AG04449 (cell line): Measurements from ENCODE around the gene USB1.

ENCODE experiments used
- CTCF ChIA-PET: fragments of 350-600 bp; formaldehyde crosslinking; extraction: SDS; loops from one replicate; lab custom pipeline; 2021; ENCODE audit warnings: antibody characterized with exemption; lab: Yijun Ruan, JAX
- POLR2A ChIA-PET: fragments of 400-600, 350-600 bp; formaldehyde crosslinking; extraction: SDS; loops from one replicate; lab custom pipeline; 2020; ENCODE audit warnings: antibody characterized with exemption, inconsistent platforms; lab: Yijun Ruan, JAX
- DNase-seq: peaks from one replicate; pipeline ENCODE4 v3.0.0-alpha.2; 2010; ENCODE audit warnings: low read depth, low spot score
- H3K4me3 ChIP-seq: 2 replicates; pipeline ENCODE4 v1.5.1; 2011; ENCODE audit warnings: low read depth, mild to moderate bottlenecking, control low read depth, low read length
- TF ChIP-seq, protein P1 (sequence below): IDR thresholded peaks from one replicate; pipeline ENCODE4 v1.5.1; 2011; ENCODE audit warnings: mild to moderate bottlenecking, moderate library complexity, low read length, control low read depth, inconsistent platforms; ENCODE audit not compliant: insufficient read depth; ENCODE audit errors: missing control alignments

Gene USB1

DNA sequence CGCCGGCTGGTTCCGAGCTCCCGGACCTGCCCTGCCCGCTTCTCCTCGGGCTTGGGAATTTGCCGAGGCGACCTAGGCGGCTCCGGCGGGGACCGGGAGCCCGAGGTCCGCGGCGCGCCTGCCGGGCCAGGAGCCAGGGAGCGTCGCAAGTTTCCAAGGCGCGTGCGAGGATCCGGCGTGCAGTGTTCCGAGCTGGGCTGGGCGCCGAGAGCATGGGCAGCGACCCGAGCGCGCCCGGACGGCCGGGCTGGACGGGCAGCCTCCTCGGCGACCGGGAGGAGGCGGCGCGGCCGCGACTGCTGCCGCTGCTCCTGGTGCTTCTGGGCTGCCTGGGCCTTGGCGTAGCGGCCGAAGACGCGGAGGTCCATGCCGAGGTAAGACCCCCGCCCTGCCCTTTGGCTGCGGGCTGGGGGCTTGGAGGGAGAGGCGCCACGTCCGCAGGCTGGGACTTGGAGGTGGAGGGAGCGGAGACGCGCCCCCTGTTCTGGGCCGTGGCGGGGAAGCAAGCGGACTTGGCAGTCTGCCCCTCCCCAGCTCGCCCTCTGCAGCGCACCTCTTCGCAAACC is 25.0 kb downstream of the USB1 start:
- peak overlapping the region; percentile 60 for H3K4me3 ChIP-seq
- no peak for DNase-seq
- POLR2A ChIA-PET, result no interaction called here
- CTCF ChIA-PET, result interaction anchor here (0.9 to 5.6 kb wide), 4 partner anchors 7 to 101 kb away, joined by 3 to 22 read pairs (median 4); no protein-coding TSS in a partner anchor
- TF ChIP-seq, protein P1, sequence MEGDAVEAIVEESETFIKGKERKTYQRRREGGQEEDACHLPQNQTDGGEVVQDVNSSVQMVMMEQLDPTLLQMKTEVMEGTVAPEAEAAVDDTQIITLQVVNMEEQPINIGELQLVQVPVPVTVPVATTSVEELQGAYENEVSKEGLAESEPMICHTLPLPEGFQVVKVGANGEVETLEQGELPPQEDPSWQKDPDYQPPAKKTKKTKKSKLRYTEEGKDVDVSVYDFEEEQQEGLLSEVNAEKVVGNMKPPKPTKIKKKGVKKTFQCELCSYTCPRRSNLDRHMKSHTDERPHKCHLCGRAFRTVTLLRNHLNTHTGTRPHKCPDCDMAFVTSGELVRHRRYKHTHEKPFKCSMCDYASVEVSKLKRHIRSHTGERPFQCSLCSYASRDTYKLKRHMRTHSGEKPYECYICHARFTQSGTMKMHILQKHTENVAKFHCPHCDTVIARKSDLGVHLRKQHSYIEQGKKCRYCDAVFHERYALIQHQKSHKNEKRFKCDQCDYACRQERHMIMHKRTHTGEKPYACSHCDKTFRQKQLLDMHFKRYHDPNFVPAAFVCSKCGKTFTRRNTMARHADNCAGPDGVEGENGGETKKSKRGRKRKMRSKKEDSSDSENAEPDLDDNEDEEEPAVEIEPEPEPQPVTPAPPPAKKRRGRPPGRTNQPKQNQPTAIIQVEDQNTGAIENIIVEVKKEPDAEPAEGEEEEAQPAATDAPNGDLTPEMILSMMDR, result no peak

DNA sequence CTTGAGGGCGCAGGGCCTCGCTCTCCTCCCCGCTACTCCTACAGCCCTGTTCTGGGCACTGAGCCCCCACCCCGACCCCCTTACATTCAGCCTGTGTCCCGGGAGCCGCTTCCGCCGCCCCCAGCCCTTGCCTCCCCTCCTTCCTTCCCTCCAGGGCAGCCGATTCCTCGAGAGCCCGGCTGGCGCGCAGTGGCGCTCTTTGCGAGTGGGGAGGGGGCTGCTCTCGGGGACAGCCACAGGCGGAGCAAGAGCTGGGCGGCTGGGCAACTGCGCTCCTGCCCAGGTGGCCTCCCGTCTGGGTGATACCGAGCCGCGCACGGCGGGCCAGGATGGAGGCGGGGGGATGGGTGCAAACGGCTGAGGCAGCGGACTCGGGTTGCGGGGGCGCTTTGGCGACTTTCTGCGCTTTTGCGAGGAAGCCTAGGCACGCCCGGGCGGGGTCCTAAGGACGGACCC is 25.5 kb downstream of the USB1 start:
- no peak for DNase-seq
- TF ChIP-seq, protein P1, result no peak
- POLR2A ChIA-PET, result interaction anchor here (1.3 kb wide), 1 partner anchor 102 kb away, joined by 4 read pairs; the partner anchor contains the start of gene CFAP20
- H3K4me3 ChIP-seq, result peak overlapping the region; percentile 60
- CTCF ChIA-PET, result interaction anchor here (0.9 to 1.8 kb wide), 4 partner anchors 13 to 101 kb away, joined by 3 to 5 read pairs (median 4); no protein-coding TSS in a partner anchor

DNA sequence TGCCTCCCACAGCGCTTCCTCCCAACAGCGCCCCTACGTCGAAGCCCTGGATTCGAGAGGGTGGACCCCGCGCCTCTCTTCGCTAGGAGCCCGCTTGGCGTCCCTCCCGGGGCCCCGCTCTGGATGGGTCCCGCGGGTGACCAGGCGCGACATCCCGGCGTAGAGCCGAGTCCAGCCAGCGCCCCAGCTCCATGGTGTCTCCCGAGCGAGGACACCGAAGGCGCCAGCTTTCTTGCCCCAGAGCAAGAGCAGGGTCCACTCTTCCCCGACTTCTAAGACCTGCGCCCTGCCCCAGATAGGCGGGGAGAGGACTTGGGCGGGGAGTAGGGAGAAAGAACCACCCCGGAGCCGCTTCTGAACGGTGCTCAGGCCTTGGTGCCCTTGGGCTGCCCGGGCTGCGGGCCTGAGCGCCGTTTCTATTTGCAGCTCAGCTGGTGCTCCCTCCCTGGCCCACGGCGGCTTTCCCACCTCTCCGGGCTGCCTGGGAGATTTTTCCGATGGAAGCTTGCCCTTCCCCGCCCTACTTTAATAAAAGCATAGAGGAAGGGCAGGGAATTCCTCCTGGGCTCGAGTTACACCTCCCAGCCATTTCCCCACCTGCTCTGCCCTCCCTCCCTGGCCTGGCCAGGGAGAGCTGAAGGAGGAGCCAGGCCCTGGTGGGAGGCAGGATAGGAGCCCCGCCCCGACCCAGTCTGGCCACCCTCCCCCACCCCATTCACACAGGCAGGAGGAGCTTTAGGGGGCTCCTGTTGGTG is 26.1 kb downstream of the USB1 start:
- TF ChIP-seq, protein P1, result no peak
- H3K4me3 ChIP-seq, result no peak overlapping the region; the same call in 1 of the 2 replicates
- POLR2A ChIA-PET, result interaction anchor here (1.3 kb wide), 1 partner anchor 102 kb away, joined by 4 read pairs; the partner anchor contains the start of gene CFAP20
- no peak for DNase-seq
- CTCF ChIA-PET, result interaction anchor here (1.4 to 3.6 kb wide), 3 partner anchors 13 to 128 kb away, joined by 3 to 13 read pairs (median 5); no protein-coding TSS in a partner anchor

DNA sequence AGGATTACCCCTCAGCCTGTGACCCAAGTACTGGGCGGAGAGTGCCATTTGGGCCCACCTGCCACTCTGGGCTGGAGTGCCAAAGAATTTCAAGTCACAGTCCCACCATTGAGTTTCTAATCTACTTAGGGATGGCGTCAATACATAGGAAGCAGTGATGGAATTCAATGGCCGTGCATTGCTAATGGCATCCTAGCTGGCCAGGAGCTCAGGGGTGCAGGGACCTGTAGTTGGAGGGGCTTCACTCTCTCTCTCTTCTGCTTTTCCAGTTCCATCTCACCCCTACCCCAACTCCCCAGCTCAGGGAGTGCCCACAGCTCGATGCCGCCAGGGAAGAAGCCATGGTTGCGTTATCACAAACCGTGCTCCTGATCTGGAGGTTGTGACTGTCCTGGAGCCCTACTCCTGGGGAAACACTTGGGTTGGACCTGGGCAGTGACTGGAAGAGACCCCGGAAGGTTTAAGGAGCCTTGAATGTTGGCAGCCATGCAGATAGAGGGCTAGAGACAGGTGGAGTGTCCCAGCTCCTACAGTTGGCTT is 26.8 kb downstream of the USB1 start:
- CTCF ChIA-PET, result interaction anchor here (1.8 to 3.6 kb wide), 2 partner anchors 93 to 128 kb away, joined by 5 to 13 read pairs; no protein-coding TSS in a partner anchor
- POLR2A ChIA-PET, result interaction anchor here (1.3 kb wide), 1 partner anchor 101 kb away, joined by 4 read pairs; the partner anchor contains the start of gene CFAP20
- no peak for DNase-seq

DNA sequence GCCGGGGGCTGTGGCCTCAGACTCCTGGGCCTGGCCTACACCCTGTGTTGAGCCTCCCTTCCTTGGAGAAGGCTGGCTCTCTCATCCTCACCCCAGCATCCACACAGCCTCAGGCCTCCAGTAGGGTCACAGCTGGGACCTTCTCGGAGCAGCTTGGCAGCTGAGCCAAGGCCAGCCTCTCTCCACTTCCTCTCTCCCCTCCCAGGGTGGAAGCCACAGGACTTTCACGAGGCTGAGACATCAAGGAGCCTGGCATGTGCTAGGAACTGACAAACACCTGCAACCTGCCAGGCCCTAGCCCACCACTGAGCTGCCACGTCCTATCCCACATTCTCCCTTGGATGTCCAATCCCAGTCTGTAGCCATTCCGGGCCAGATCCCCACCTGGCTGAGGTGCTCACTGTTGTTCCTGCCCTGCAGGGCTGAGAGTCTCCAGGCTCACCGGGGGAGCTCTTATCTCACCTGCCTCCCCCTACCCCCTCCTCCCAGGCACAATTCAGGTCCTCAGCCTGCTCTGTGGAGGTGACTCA is 27.4 kb downstream of the USB1 start:
- no peak overlapping the region for H3K4me3 ChIP-seq
- ChIA-PET CTCF (interaction anchor here (1.8 to 3.6 kb wide), 2 partner anchors 93 to 129 kb away, joined by 5 to 13 read pairs; no protein-coding TSS in a partner anchor), POLR2A (no interaction called here)
- TF ChIP-seq, protein P1, result no peak
- DNase-seq, result no peak

More for the DNA sequence above, 26.8 kb downstream of the USB1 start:
- TF ChIP-seq, protein P1, result no peak
- H3K4me3 ChIP-seq, result no peak overlapping the region
